ENCODE data around the gene FAM163B.

- no peak for TF ChIP-seq CTCF (IDR thresholded peaks at IDR 0.05)
- TF ChIP-seq POLR2A (IDR thresholded peaks at IDR 0.05) = no peak
These were observed 34.2 kb upstream of the FAM163B start for GRCh38 chr9:133643362-133643755.
